H1 (cell line): ENCODE results near the gene PITPNB. TPM values are rescaled to one million over a fixed set of nuclear protein-coding genes. Genes with fewer than 3 reads are reported as not detected.

Experiments
- CTCF ChIA-PET: fragments of 300-600 bp; sonication (Branson Sonifier 250); formaldehyde crosslinking; loops from one replicate; lab custom pipeline; 2021; ENCODE audit not compliant: partially characterized antibody; lab: Charles Lee
- POLR2A ChIA-PET: fragments of 300-600 bp; sonication (Branson Sonifier 250); formaldehyde crosslinking; loops from one replicate; lab custom pipeline; 2021; ENCODE audit warnings: inconsistent platforms; ENCODE audit not compliant: partially characterized antibody; lab: Charles Lee
- DNase-seq, 2 experiments: peaks; one replicate each; pipeline versions ENCODE4 v3.0.0 to v3.0.0-alpha.2; 2010 to 2022; ENCODE audit warnings: low spot score in 2 of 2, low read depth in 1 of 2, mixed read lengths in 1 of 2
- FAIRE-seq: peaks from 2 replicates; lab custom pipeline; 2011; peaks lifted over from hg19 to GRCh38; lab: Jason Lieb, UNC
- H2AFZ ChIP-seq: 2 replicates; pipeline ENCODE4 v1.8.1; 2012; ENCODE audit warnings: low read length, inconsistent platforms
- H2AK5ac ChIP-seq: 2 replicates; pipeline ENCODE4 v1.6.1; 2013; ENCODE audit warnings: low read depth, low read length
- H2BK120ac ChIP-seq: replicated peaks from 2 replicates; pipeline ENCODE3; 2013; ENCODE audit warnings: low read depth, low read length, inconsistent platforms
- H2BK12ac ChIP-seq: 2 replicates; pipeline ENCODE4 v1.6.1; 2013; ENCODE audit warnings: low read depth, low read length
- H2BK15ac ChIP-seq: 2 replicates; pipeline ENCODE4 v1.6.1; 2013; ENCODE audit warnings: low read length
- H2BK20ac ChIP-seq: 2 replicates; pipeline ENCODE4 v1.6.1; 2013; ENCODE audit warnings: low read length
- H2BK5ac ChIP-seq: 2 replicates; pipeline ENCODE4 v1.6.1; 2013; ENCODE audit warnings: low read depth, low read length
- H3K14ac ChIP-seq: 2 replicates; pipeline ENCODE4 v1.6.1; 2013; ENCODE audit warnings: inconsistent platforms; ENCODE audit not compliant: insufficient read length
- H3K18ac ChIP-seq: 2 replicates; pipeline ENCODE4 v1.6.1; 2013; ENCODE audit warnings: low read length; ENCODE audit errors: extremely low read depth
- H3K23ac ChIP-seq: 2 replicates; pipeline ENCODE4 v1.6.1; 2013; ENCODE audit warnings: inconsistent platforms; ENCODE audit not compliant: insufficient read length
- H3K23me2 ChIP-seq: 2 replicates; pipeline ENCODE4 v1.6.1; 2013; ENCODE audit warnings: low read depth, low read length
- H3K27ac ChIP-seq: 2 replicates; pipeline ENCODE4 v1.6.1; 2011; ENCODE audit warnings: low read depth, low read length, inconsistent platforms
- H3K27me3 ChIP-seq, 4 experiments: replicated peaks in 1 of 4; 1 replicate in 1 of 4; 2 replicates in 3 of 4; pipeline versions ENCODE4 v1.6.1 to v1.8.1; 2011 to 2013; ENCODE audit warnings: low read length in 3 of 4, mild to moderate bottlenecking in 3 of 4, inconsistent platforms in 2 of 4, mixed read lengths in 2 of 4, moderate library complexity in 1 of 4; ENCODE audit not compliant: control insufficient read depth in 3 of 4, insufficient read depth in 3 of 4; ENCODE audit errors: extremely low read depth in 1 of 4
- H3K36me3 ChIP-seq, 4 experiments: 2 replicates each; pipeline versions ENCODE4 v1.6.1 to v1.8.1; 2011 to 2013; ENCODE audit warnings: mild to moderate bottlenecking in 4 of 4, low read length in 3 of 4, moderate library complexity in 2 of 4, control low read depth in 1 of 4, inconsistent platforms in 1 of 4; ENCODE audit not compliant: insufficient read depth in 4 of 4, control insufficient read depth in 2 of 4
- H3K4ac ChIP-seq: replicated peaks from 2 replicates; pipeline ENCODE3; 2013; ENCODE audit warnings: low read length, low read depth, mixed read lengths, inconsistent platforms; ENCODE audit not compliant: insufficient read length
- H3K4me1 ChIP-seq, 4 experiments: replicated peaks in 1 of 4; 1 replicate in 1 of 4; 2 replicates in 3 of 4; pipeline versions ENCODE4 v1.6.1 to v1.8.1; 2011 to 2013; ENCODE audit warnings: low read length in 3 of 4, inconsistent platforms in 2 of 4, mixed read lengths in 1 of 4; ENCODE audit not compliant: insufficient read depth in 4 of 4, control insufficient read depth in 3 of 4
- H3K4me2 ChIP-seq, 2 experiments: 2 replicates each; pipeline versions ENCODE4 v1.6.1 to v1.8.1; 2011 to 2013; ENCODE audit warnings: low read depth in 2 of 2, low read length in 2 of 2, control low read depth in 1 of 2, inconsistent platforms in 1 of 2, mild to moderate bottlenecking in 1 of 2; ENCODE audit not compliant: insufficient read depth in 1 of 2
- H3K4me3 ChIP-seq, 4 experiments: fragments of 200-600, 300-600 bp in 1 of 4; sonication (generic), shearing (Covaris generic), sonication (Bioruptor Twin) in 1 of 4; 2 replicates each; pipeline versions ENCODE4 v1.5.1 to v1.8.1; 2011 to 2016; ENCODE audit warnings: low read length in 4 of 4, low read depth in 3 of 4, control low read depth in 2 of 4, inconsistent platforms in 2 of 4, mild to moderate bottlenecking in 2 of 4, mixed read lengths in 1 of 4, moderate library complexity in 1 of 4; ENCODE audit not compliant: insufficient read depth in 2 of 4; ENCODE audit errors: extremely low read depth in 1 of 4
- H3K56ac ChIP-seq: replicated peaks from 2 replicates; pipeline ENCODE3; 2013; ENCODE audit warnings: low read depth, mild to moderate bottlenecking, mixed read lengths, low read length, inconsistent platforms; ENCODE audit not compliant: insufficient read length
- H3K79me1 ChIP-seq: 2 replicates; pipeline ENCODE4 v1.6.1; 2013; ENCODE audit warnings: low read depth, low read length, control low read depth
- H3K79me2 ChIP-seq, 2 experiments: 2 replicates each; pipeline versions ENCODE4 v1.6.1 to v1.8.1; 2012 to 2013; ENCODE audit warnings: low read length in 2 of 2, mild to moderate bottlenecking in 2 of 2, inconsistent platforms in 1 of 2; ENCODE audit not compliant: insufficient read depth in 2 of 2, control insufficient read depth in 1 of 2
- H3K9ac ChIP-seq, 4 experiments: replicated peaks in 1 of 4; 1 replicate in 1 of 4; 2 replicates in 3 of 4; pipeline versions ENCODE4 v1.6.1 to v1.8.1; 2011 to 2013; ENCODE audit warnings: low read depth in 3 of 4, low read length in 3 of 4, control low read depth in 2 of 4, mild to moderate bottlenecking in 2 of 4, moderate library complexity in 2 of 4, inconsistent platforms in 1 of 4; ENCODE audit errors: extremely low read depth in 1 of 4
- H3K9me3 ChIP-seq, 2 experiments: 2 replicates each; pipeline versions ENCODE4 v1.6.1 to v1.8.1; 2012 to 2013; ENCODE audit warnings: mild to moderate bottlenecking in 2 of 2, moderate library complexity in 2 of 2, control low read depth in 1 of 2, inconsistent platforms in 1 of 2, low read depth in 1 of 2, low read length in 1 of 2, mixed read lengths in 1 of 2; ENCODE audit not compliant: insufficient read depth in 2 of 2
- H4K20me1 ChIP-seq, 2 experiments: replicated peaks in 1 of 2; 2 replicates each; pipeline versions ENCODE3 to v1.8.1; 2011 to 2013; ENCODE audit warnings: inconsistent platforms in 2 of 2, low read length in 2 of 2, mild to moderate bottlenecking in 1 of 2; ENCODE audit not compliant: insufficient read depth in 2 of 2, control insufficient read depth in 1 of 2
- H4K5ac ChIP-seq: 2 replicates; pipeline ENCODE4 v1.6.1; 2013; ENCODE audit warnings: low read length, low read depth, mixed read lengths, inconsistent platforms; ENCODE audit not compliant: insufficient read length
- H4K8ac ChIP-seq: 2 replicates; pipeline ENCODE4 v1.8.0; 2013; ENCODE audit warnings: mild to moderate bottlenecking, moderate library complexity, low read length, inconsistent platforms; ENCODE audit not compliant: insufficient read depth; ENCODE audit errors: extremely low read depth
- H4K91ac ChIP-seq: replicated peaks from 2 replicates; pipeline ENCODE3; 2013; ENCODE audit warnings: low read length, mixed read lengths, inconsistent platforms; ENCODE audit not compliant: insufficient read length
- CHD1 ChIP-seq: IDR thresholded peaks from 2 replicates; pipeline ENCODE4 v1.6.1; 2012; ENCODE audit warnings: low read depth, low read length, improper control_type of control experiment
- EP300 ChIP-seq, 2 experiments: IDR thresholded peaks; 1 replicate in 1 of 2; 2 replicates in 1 of 2; pipeline ENCODE4 v1.6.1; 2011 to 2012; ENCODE audit warnings: low read depth in 2 of 2, low read length in 2 of 2, mild to moderate bottlenecking in 2 of 2, borderline replicate concordance in 1 of 2, inconsistent platforms in 1 of 2, moderate library complexity in 1 of 2
- JUND ChIP-seq: IDR thresholded peaks from 2 replicates; pipeline ENCODE4 v1.6.1; 2011; ENCODE audit warnings: mild to moderate bottlenecking, improper control_type of control experiment, low read length
- KDM1A ChIP-seq: fragments of 200-600, 300-600 bp; sonication (generic); IDR thresholded peaks from 2 replicates; pipeline ENCODE4 v1.7.1; 2016; ENCODE audit warnings: mild to moderate bottlenecking, low read length, borderline replicate concordance
- POU5F1 ChIP-seq: IDR thresholded peaks from 2 replicates; pipeline ENCODE4 v1.6.1; 2011; ENCODE audit warnings: low read depth, mild to moderate bottlenecking, low read length, moderate library complexity
- RAD21 ChIP-seq, 2 experiments: IDR thresholded peaks in 1 of 2; conservative IDR thresholded peaks in 1 of 2; 2 replicates each; pipeline ENCODE4 v1.6.1; 2011; ENCODE audit warnings: low read depth in 2 of 2, low read length in 2 of 2, improper control_type of control experiment in 1 of 2, inconsistent platforms in 1 of 2, mild to moderate bottlenecking in 1 of 2, moderate library complexity in 1 of 2
- RBBP5 ChIP-seq: IDR thresholded peaks from 2 replicates; pipeline ENCODE4 v1.7.1; 2012; ENCODE audit warnings: low read depth, mild to moderate bottlenecking, inconsistent platforms, low read length, moderate library complexity, borderline replicate concordance
- SIRT6 ChIP-seq: IDR thresholded peaks from one replicate; pipeline ENCODE4 v1.7.1; 2012; ENCODE audit warnings: low read length, inconsistent platforms
- SRF ChIP-seq: IDR thresholded peaks from 2 replicates; pipeline ENCODE4 v1.6.1; 2011; ENCODE audit warnings: mild to moderate bottlenecking, low read depth, low read length, moderate library complexity
- TCF12 ChIP-seq: IDR thresholded peaks from 2 replicates; pipeline ENCODE4 v1.6.1; 2011; ENCODE audit warnings: low read depth, mild to moderate bottlenecking, low read length
- TEAD4 ChIP-seq: IDR thresholded peaks from 2 replicates; pipeline ENCODE4 v1.6.1; 2012; ENCODE audit warnings: low read depth, low read length, inconsistent platforms, mixed read lengths
- polyA plus RNA-seq, 7 experiments: library from polyadenylated mRNA; depleted of rRNA in 3 of 7; stranded (reverse) in 5 of 7; unstranded in 2 of 7; fragments of >200 nt in 5 of 7; fragments of 200-250 nt in 2 of 7; gene quantifications; 1 replicate in 5 of 7; 2 replicates in 1 of 7; 4 replicates in 1 of 7; pipeline versions ENCODE4 v1.2.1 to v1.2.3, GENCODE V29; 2011 to 2013; ENCODE audit warnings: missing spikeins in 2 of 7, mixed read lengths in 2 of 7
- total RNA-seq: library from RNA; stranded (reverse); fragmentation: NEBNext Ultra II Directional; extraction: Animal tissue kit (Norgen Biotek cat#: 25700); gene quantifications from 2 replicates; pipeline ENCODE4 v1.2.1, GENCODE V29; 2021
- TF ChIP-seq, protein P1 (sequence below): IDR thresholded peaks from 2 replicates; pipeline ENCODE4 v1.6.1; 2011; ENCODE audit warnings: low read length, improper control_type of control experiment

Gene PITPNB
- total and polyA plus RNA-seq, 2 of the 8 experiments (the other 6 are each of a cell fraction or from before 2014, with no cell fraction given): 24.6 to 89.3 TPM

GRCh38 chr22:27886843-27887151, 32.3 kb downstream of the PITPNB start:
- H3K79me1 ChIP-seq: no peaks in the 10 kb centered on the region; the same call in 1 of the 2 replicates
- H2BK20ac ChIP-seq: no peak overlapping the region
- no peak for FAIRE-seq
- H3K56ac ChIP-seq: no peak overlapping the region
- peaks cover 3 to 12% (median 8%) of the 10 kb centered on the region in 4 experiments for H3K4me1 ChIP-seq
- peaks cover 0 to 4% of the 10 kb centered on the region in 2 experiments; a peak in 1 of 4 replicates for H3K79me2 ChIP-seq
- no peaks in the 10 kb centered on the region for H3K9me3 ChIP-seq
- H3K4me3 ChIP-seq: no peak overlapping the region
- H3K23me2 ChIP-seq: no peaks in the 10 kb centered on the region
- H2AFZ ChIP-seq: no peak overlapping the region
- no peak overlapping the region for H4K5ac ChIP-seq
- no peak for DNase-seq
- no peak overlapping the region for H3K14ac ChIP-seq
- no peak overlapping the region for H3K9ac ChIP-seq
- no peak overlapping the region for H2BK5ac ChIP-seq
- CTCF ChIA-PET: interaction anchor here (0.6 to 7.9 kb wide), 31 partner anchors 9 to 430 kb away, joined by 3 to 84 read pairs (median 5); partner anchors contain the start of gene PITPNB
- no peak overlapping the region for H3K23ac ChIP-seq
- no peak overlapping the region for H3K4me2 ChIP-seq
- no peak overlapping the region for H3K27ac ChIP-seq
- H3K36me3 ChIP-seq: peaks cover under 1 to 31% (median 19%) of the 10 kb centered on the region in 4 experiments; a peak in 6 of 8 replicates
- no peak overlapping the region for H2AK5ac ChIP-seq
- TF ChIP-seq RBBP5: no peak
- no peak for TF ChIP-seq CHD1
- no peak for TF ChIP-seq KDM1A
- TF ChIP-seq JUND: no peak
- no peak for TF ChIP-seq EP300 (IDR thresholded peaks at IDR 0.05; ENCODE audit: borderline replicate concordance in 1 of 2, low read depth in 2 of 2, low read length in 2 of 2)
- no peak for TF ChIP-seq RAD21 (IDR thresholded peaks at IDR 0.05 in 1 of 2, conservative IDR thresholded peaks at IDR 0.05 in 1 of 2; ENCODE audit: low read depth in 2 of 2, low read length in 2 of 2)
- TF ChIP-seq TEAD4: no peak
- no peak for TF ChIP-seq SRF
- TF ChIP-seq TCF12: no peak
- TF ChIP-seq, protein P1, sequence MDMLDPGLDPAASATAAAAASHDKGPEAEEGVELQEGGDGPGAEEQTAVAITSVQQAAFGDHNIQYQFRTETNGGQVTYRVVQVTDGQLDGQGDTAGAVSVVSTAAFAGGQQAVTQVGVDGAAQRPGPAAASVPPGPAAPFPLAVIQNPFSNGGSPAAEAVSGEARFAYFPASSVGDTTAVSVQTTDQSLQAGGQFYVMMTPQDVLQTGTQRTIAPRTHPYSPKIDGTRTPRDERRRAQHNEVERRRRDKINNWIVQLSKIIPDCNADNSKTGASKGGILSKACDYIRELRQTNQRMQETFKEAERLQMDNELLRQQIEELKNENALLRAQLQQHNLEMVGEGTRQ: no peak
- TF ChIP-seq SIRT6: no peak
- no peak for TF ChIP-seq POU5F1
- peaks cover 6 to 17% of the 10 kb centered on the region in 2 experiments for H4K20me1 ChIP-seq
- H3K4ac ChIP-seq: no peak overlapping the region
- H3K27me3 ChIP-seq: no peaks in the 10 kb centered on the region
- H3K18ac ChIP-seq: no peak overlapping the region
- no peak overlapping the region for H4K91ac ChIP-seq
- no peak overlapping the region for H2BK12ac ChIP-seq
- POLR2A ChIA-PET: no interaction called here
- no peak overlapping the region for H2BK120ac ChIP-seq
- no peak overlapping the region for H2BK15ac ChIP-seq
- H4K8ac ChIP-seq: no peak overlapping the region
